HG02981 (cell line): Measurements from ENCODE around the gene PTPRH.
A peak's percentile ranks its signal among the peaks of the same experiment; 100 is the strongest.

Experiments
- ATAC-seq: cut with Tn5 transposase; IDR thresholded peaks from one replicate; pipeline ENCODE4 v1.9.1; 2021; ENCODE audit warnings: mild to moderate bottlenecking, moderate library complexity; ENCODE audit not compliant: unreplicated experiment

PTPRH gene

GRCh38 chr19:55208880-55209692 lies at the start of gene PTPRH:
Gene PTPRH (minus strand): TSS chr19:55209501. CDS start chr19:55209433, 68 bp downstream.
- no peak for ATAC-seq

DNA sequence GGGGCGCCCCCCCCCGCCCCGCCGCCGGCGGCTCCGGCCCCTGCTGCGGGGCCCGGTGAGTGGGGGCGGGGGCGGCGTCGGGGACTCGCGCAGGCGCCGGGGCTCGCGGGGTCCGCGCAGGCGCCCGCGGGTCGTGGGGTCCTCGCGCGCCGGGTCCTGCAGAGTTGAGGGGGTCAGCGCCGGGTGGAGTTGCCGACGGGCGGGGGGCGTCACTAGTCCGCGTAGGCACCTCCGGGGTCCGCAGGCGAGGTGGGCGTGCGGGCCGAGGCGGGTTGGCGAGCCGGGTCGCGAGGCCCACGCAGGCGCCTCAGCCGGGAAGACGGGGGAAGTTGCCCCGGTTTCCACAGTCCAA lies 49.2 kb upstream of the PTPRH start:
- peak; percentile 5 for ATAC-seq

DNA sequence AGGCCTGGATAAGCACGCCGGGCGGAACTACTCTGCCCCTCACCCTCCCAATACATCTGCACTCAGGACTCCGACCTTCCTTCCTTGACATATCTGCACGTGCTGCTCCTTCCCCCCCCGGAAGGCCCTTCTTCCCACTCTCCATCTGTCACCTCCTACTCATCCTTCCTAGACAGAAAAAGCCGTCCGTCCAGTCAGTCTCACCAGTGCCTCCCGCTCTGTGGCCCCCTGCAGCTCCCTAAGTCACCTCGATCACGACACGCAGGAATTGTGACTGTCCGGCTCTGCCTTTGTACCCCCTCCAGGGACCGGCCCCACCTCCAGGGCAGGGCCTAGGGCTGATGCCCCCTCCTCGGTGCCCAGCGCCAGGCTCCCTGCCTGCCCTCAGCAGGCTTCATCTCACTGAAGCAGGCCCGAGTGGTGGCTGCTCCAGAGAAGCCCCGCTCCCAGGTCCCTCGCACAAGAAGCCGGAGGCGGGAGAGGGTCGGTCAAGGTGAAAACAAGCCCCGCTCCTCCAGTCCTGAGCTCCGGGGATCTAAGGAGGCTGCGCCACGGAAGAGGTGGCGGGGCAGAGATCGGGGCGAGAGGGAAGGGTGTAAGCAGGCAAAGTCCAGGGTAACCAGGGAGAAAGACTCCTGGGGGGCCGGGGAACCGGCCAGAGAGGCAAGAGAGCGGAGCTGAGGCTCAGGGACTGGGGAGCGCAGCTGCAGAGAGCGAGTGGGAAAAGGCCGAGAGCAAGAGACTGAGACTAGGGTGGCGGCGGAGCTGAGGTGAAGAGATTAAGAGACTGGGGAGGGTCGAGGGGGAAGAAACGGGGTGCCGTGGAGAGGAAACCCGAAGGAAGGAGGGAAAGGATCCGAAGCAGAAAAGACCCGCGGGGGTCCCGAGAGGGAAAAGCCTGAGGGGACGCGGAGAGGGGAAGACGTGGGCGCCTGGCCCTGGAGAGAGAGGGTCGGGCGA lies 48.4 kb upstream of the PTPRH start:
- no peak for ATAC-seq

DNA sequence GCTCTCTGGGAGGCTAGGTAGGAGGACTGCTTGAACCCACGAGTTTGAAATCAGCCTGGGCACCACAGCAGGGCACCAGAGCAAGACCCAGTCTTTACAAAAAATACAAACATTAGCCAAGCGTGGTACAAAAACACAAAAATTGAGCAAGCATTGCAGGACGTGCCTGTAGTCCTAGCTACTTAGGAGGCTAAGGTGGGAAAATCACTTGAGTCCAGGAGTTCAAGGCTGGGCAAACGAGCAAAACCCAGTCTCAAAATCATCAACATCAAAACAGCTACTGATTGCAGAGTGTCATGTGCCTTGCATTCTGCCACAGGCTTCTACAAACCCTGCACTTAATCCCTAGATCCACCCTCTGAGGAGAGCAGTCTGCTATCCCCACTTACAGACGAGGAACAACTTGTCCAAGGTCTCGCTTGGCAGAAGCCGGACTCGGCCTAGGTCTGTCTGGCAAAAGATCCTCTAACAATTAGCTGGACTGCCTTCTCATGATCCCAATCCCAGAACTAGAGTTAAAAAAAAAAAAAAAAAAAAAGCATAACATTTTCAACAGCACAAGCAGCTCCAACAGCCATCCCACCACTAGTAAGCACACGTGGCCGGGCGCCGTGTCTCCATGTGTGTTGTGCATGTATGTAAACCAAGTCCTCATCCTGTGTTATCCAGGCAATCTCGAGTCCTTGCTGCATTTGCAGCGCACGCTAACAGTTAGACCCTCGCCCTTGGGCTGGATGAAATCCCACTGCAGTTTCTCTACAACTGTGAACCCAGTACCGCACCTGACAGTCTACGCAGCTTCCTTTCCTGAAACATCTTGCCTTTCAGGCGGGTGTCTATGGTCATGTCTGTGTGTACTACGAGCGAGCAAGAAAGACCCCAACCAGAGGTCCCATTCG lies 47.5 kb upstream of the PTPRH start:
- no peak for ATAC-seq

DNA sequence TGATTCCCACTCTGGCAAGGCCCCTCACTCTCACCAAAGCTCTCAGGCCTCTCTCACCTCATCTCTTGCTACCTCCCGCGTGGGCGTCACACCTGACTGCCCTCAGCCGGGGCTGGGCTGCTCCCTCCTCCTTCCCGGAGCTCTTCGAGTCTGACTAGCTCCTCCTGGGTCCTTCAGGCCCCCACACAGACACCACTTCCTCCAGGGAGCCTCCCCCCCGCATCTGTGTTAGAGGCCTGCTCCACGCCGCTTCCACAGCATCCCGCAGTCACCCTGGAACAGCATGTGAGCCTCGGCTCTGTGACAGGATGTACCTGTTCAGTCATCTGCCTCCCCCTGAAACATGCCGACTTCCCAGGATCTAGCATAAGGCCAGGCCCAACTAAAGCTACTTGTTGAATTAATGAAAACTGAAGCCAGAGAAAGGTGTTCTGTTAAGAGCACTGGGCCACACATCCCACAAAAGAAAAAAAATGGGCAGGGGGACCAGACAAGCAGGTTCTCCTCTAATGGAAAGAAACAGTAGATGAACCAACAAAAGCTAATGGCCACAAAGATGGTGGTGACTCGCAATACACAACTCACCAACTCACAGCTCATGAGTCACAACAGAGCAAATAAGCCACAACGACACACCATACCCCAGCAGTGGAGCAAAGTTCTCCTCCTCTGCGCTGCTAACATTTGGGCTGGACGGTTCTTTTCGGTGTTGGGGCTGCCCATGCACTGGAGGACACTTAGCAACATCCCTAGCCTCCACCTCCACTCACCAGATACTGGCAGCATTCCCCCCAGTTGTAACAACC lies 46.5 kb upstream of the PTPRH start:
- no peak for ATAC-seq

DNA sequence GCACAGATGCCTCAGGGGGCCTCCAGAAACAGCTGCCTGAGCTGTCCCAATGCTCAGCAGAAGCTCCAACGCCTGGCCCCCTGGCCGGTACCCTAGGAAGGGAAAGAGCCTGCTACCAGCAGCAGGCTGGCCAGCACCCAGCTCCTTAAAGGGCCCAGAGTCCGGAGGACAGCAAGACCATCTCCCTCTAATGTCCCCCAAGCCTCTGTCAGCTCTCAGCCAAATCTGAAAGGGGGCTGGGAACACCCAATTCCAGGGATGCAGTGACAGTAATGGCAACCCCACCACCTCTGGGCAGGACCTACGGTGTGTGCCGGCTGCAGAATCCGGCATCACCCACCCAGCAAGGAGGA lies 45.3 kb upstream of the PTPRH start:
- ATAC-seq, result no peak

DNA sequence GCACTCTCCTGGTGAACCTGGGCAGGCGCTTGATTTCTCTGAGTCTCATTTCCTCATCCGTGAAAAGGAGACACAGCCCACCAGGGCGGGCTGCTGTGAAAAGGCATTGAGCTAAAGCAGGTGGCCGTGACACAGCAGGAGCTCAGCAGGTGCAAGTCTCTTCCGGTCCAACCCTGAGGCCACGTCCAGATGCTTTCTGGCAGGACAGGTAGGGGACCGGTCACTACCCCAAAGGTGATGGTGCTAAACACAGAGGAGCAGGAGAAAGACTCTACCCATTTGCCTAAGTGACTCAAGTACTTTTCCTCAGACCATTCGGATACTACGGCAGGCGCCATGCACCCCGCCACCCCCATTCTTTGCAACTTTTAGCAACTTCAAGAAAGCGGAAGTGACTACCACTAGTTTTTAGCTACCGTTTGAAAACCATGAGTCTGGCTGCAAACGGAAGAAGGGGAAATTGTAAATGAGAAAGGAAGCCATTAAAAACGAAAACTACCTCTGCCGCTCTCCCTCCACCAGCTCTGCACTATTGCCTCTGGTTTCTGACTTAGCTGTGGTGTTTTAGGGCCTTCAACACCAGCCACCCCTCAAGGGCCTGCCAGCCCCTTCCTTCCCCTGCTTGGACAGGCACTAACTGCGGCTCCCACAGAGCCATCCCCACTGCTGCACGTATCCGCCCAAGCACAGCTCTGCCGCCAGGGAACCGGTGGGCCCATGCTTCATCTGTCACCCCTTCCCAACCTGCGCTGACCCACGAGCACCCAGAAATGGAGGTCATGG lies 44.7 kb upstream of the PTPRH start:
- peak; percentile 49 for ATAC-seq

GRCh38 chr19:55252760-55253663 lies 43.7 kb upstream of the PTPRH start:
- no peak for ATAC-seq

DNA sequence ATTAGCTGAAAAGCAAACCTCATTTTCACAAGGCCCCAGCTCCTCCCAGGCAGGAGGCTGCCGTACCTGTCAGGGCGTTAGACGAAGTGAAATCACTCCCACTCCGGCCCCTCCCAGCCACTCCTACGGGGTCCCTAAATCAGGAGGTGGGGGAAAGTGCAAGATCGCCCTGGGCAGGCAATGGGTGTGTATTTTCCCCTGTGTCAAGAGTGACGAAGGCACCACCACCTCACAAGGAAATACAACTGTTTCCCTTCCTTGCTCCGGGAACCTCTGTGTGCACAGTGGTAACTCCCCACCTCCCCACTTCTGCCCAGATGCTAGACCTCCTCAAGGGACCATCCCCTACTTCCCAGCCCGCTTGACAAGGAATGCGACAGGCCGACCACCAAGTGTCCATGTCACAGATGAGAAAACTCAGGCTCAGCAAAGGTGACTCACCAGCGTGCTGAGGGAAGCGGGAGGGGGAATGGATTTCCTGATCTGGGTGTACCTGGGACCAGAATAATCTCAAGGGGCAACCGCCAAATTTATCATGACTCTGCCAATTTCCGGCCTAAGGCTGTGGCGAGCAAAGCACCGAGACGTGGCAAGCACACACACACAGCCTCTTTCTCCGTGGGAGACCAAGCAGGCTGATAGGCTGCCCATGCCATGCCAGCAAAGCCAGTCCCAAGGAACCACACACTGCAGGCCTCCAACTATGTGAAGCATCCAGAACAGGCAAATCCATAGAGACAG lies 42.2 kb upstream of the PTPRH start:
- ATAC-seq, result no peak

DNA sequence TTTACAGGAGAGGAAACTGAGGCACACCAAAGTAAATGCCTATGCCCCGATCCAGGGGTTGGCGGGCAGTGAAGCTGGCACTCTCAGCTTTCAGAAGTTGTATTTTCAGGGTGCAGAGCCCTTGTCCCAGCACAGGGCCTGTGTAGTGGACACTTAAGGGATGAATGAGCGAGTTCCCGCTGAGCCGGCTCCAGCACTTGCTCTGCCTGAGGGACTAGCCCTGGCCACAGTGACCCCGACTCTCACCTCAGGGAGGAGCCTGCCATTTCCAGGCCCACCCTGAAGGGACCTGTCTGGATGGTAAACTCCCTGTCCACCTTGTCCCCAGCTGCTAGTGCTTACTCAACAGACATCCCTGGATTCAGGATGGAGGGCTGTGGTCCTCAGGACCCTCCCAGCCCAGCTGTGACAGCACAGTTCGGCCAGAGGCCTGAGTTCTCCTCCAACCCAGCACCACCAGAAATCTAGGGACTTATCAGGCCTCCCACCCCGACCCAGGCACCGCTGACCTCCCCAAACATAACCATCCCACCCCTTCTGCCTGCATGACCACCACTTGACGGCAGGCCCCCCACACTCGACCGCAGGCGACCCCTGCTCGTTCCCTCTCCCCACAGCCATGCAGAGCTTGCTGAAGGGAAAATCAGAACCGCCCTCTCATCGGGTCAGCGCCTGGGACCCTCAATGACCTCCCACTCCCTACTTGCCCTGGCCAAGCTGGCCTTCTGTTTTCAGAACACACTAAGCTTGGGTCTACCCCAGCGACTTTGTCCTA lies 41.1 kb upstream of the PTPRH start:
- no peak for ATAC-seq

DNA sequence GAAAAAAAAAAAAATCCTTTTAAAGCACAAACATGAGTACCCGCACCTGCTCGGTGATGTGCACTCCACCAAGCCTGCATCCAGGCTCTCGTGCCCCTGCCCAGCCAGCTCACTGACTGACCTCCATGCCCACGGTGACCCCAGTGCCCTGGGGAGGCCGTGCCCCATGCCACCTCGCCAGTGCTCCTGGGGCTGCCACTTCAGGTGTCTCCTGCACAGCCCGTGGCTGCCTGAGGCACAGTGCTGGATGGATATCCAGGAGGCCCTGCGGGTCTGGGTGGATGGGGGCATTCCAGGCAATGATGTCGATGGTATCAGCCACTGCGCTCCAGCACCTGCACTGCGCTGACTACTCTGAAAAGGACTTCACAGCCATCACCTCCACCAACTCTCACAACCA lies 40.5 kb upstream of the PTPRH start:
- ATAC-seq, result no peak

GRCh38 chr19:55248704-55249103 lies 39.4 kb upstream of the PTPRH start:
- no peak for ATAC-seq

DNA sequence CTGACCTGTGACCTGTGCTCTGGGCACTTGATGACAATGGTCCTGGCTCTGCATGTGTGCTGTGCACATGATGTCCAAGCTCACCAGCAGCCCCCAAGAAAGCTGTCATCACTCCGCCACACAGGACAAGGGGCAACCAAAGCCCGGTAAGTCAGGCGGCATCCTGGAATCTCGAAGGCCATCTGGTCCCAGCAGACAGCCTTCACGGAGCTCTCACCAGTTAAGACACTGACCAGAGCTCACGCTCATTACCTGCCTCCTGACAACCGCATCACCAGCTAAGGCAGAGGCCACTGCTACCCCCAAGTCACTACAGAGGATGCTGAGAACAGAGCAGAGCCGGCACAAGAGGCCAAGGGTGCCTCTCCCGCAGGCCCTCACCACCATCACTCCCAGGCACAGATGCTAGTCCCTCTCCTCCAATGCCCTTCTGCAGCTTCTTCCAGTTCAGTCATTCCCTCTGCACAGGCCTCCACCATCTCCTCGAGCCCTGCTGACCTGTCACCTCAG lies 38.9 kb upstream of the PTPRH start:
- ATAC-seq, result no peak

DNA sequence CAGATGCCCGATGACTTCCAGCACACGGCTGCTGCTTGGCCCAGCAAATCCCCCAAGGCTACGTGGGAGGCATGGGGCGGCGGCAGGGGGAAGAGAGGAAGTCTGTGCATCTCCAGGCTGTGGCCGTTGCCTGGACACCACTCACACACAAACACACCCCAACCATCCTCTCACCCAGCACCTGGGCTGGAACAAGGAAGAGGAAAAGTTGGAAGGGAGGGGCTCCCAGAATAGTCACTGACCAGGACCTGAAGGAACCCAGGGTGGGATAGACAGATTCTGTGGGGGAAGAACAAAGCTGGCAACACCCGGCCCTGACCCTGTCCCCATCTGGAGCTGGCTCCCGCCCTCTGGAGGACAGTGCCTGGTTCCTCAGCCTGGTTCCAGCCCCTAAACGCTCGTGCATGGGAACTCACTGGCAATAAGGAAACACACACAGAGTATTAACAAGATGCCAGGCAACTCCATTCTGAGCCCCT lies 38.4 kb upstream of the PTPRH start:
- no peak for ATAC-seq

GRCh38 chr19:55246462-55247451 lies 37.5 kb upstream of the PTPRH start:
- ATAC-seq, result no peak
